ENCODE results near the gene PYCR2. TPM values are rescaled to one million over a fixed set of nuclear protein-coding genes. Genes with fewer than 3 reads are reported as not detected.
"Not testable (repeated sequence)": the region's sequence is repeated elsewhere in the genome, so short reads cannot be mapped to it uniquely, and the experiment has no call there.

The PYCR2 gene
- total RNA-seq, 1 donor from 2014 or later = 109 TPM

DNA sequence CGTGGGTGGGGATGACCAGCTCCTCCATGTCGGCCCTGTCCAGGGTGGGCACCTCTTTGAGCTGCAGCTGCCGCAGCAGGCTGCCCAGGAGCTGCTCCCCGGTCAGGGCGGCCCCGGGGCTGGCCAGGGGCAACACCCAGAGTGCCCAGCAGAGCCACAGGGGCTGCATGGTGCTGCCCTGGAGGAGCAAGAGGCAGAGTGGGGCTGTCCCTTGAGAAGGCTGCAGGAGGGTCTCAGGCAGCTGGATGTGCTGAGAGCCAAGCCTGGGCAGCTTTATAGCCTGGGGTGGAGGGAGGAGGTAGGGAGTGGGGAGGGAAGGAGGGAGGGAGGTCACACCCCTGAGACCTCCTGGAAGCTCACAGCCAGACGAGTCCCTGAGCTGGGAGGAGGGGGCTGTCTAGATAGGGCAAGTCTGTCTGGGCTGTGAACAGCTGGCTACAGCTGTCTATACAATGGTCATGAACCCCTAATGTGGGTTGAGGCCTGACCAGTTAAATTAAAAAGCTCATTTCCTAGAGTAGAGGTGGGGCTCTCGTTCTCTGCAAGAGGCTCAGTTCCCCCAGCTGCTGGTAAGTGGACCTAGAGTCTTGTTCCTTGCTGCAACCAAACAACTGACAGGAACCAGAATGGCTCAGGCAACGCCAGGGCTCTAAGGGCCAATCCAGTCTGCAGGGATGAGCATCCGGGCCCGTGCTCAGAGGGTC lies 35.0 kb downstream of the PYCR2 start, which contains the start of gene LEFTY1:
LEFTY1 (minus strand) TSS at position 249 of the 704 bp plus-strand sequence; CDS start at position 169, 80 bp downstream.
- Mint-ChIP-seq H3K4me3 (no peak within 1 kb of the TSS), H3K4me1 (peaks cover 3% of the 10 kb centered on the region), H3K9me3 (no peaks in the 10 kb centered on the region), H3K36me3 (ENCODE audit: low read depth) (no peaks in the 10 kb centered on the region), H3K27ac (no peak within 1 kb of the TSS), H3K27me3 (peaks cover 3% of the 10 kb centered on the region)
- intact Hi-C loops (cut with micrococcal nuclease) = no loop called here
- POLR2A ChIA-PET = interaction anchor here (1.1 to 1.5 kb wide), 2 partner anchors 8 to 111 kb away, joined by 3 read pairs; partner anchors contain the start of gene SRP9
- TF ChIP-seq, protein P1, sequence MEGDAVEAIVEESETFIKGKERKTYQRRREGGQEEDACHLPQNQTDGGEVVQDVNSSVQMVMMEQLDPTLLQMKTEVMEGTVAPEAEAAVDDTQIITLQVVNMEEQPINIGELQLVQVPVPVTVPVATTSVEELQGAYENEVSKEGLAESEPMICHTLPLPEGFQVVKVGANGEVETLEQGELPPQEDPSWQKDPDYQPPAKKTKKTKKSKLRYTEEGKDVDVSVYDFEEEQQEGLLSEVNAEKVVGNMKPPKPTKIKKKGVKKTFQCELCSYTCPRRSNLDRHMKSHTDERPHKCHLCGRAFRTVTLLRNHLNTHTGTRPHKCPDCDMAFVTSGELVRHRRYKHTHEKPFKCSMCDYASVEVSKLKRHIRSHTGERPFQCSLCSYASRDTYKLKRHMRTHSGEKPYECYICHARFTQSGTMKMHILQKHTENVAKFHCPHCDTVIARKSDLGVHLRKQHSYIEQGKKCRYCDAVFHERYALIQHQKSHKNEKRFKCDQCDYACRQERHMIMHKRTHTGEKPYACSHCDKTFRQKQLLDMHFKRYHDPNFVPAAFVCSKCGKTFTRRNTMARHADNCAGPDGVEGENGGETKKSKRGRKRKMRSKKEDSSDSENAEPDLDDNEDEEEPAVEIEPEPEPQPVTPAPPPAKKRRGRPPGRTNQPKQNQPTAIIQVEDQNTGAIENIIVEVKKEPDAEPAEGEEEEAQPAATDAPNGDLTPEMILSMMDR (IDR thresholded peaks at IDR 0.05) = no peak
- CTCF ChIA-PET = no interaction called here
- no peak for ATAC-seq (ENCODE audit: low read depth)
- no peak for DNase-seq

DNA sequence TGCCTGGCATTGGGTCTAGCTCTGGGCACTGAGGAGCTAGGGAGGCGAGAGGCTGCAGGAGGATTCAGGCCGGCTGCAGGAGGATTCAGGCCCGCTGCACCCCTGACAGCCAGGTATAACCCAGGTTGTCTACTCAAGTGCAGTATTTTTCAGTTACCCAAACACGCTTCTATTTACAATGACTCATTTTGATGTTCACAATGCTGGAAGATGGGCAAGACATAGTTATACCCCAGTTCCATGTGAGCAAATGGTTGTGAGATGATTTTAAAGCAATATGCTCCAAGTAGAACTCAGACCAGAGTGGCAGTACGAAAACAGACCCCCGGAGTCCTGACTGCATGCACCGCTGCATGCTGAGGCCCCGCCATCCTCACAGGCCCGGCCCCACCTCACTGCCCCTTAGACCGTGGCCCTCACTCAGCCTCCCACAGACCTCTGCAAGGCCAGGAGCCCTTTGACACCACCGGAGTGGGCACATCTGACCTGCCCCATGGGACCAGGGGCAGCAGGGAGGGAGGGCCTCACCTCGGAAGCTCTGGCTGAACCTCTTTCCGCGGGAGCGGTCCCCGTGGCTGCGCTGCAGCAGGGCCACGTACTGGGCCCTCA lies 35.7 kb downstream of the PYCR2 start:
- TF ChIP-seq, protein P1 (IDR thresholded peaks at IDR 0.05) = no peak
- no peak overlapping the region for H3K4me3 Mint-ChIP-seq
- ATAC-seq (ENCODE audit: low read depth) = no peak
- peaks cover 7% of the 10 kb centered on the region for H3K4me1 Mint-ChIP-seq
- no peaks in the 10 kb centered on the region for H3K9me3 Mint-ChIP-seq
- peaks cover 3% of the 10 kb centered on the region for H3K27me3 Mint-ChIP-seq
- no peaks in the 10 kb centered on the region for H3K36me3 Mint-ChIP-seq (ENCODE audit: low read depth)
- H3K27ac Mint-ChIP-seq = no peak overlapping the region
- DNase-seq = no peak
- intact Hi-C loops (cut with micrococcal nuclease) = no loop called here
- CTCF ChIA-PET = no interaction called here
- POLR2A ChIA-PET = interaction anchor here (1.1 to 1.5 kb wide), 2 partner anchors 9 to 111 kb away, joined by 3 read pairs; partner anchors contain the start of gene SRP9

DNA sequence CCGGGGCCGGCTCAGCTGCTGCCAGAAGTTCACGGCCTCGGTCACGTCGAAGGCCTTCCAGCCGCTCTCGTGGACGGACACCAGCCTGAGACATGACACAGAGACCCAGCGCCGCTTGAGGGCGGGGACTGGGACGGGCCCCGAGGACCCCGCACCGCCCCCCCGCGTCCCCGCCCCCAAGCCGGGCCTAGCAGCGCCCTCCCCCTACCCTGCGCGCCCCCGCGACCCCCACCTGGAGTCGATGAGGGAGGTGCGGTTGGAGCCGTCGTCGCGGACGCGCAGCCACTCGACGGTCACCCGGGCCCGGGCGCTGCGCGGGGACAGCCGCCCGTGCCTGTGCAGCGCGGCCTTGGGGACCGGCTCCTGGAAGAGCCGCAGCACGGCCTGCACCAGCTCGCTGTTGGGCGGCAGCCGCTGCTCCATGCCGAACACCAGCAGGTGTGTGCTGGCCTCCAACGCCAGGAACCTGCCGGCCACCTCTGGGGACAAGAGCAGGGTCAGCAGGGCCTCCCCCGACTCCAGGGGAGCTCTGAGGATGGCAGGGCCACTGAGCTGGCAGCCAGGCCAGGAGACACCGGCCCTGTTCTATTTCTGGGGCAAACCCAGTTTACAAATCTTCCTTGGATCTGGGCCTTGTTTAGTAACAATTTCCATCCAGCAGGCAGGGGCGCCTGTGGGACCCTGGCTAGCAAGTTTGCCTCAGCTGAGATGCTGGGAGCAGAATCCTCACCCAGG lies 36.3 kb downstream of the PYCR2 start:
- H3K27me3 Mint-ChIP-seq; intact Hi-C loops (cut with micrococcal nuclease); H3K36me3 Mint-ChIP-seq (ENCODE audit: low read depth); H3K27ac Mint-ChIP-seq; CTCF ChIA-PET; DNase-seq; H3K9me3 Mint-ChIP-seq; ATAC-seq (ENCODE audit: low read depth); H3K4me3 Mint-ChIP-seq: not testable (repeated sequence)
- POLR2A ChIA-PET = interaction anchor here (1.2 to 1.5 kb wide), 2 partner anchors 37 to 110 kb away, joined by 3 read pairs; partner anchors contain the start of gene SRP9
- H3K4me1 Mint-ChIP-seq = peaks cover 10% of the 10 kb centered on the region

DNA sequence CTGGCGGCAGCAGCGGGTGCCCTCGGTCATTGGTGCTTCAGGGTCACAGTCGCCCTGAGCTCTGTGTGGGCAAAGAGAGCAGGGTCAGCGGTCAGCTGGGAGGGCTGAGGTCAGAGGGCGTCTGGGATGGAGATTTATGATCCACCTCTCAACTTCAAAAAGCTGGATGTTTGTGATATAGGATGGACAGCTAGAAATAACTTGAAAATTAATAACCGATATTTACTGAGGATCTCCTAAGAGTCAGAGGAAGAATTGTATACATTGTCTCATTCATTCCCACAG lies 37.1 kb downstream of the PYCR2 start:
- ChIA-PET POLR2A (interaction anchor here (1.2 kb wide), 1 partner anchor 38 kb away, joined by 3 read pairs; no protein-coding TSS in a partner anchor), CTCF (no interaction called here)
- Mint-ChIP-seq H3K4me3 (no peak overlapping the region), H3K27me3 (peaks cover 3% of the 10 kb centered on the region), H3K9me3 (no peaks in the 10 kb centered on the region), H3K4me1 (peaks cover 10% of the 10 kb centered on the region), H3K36me3 (ENCODE audit: low read depth) (peaks cover 2% of the 10 kb centered on the region), H3K27ac (no peak overlapping the region)
- DNase-seq = no peak
- intact Hi-C loops (cut with micrococcal nuclease) = no loop called here
- no peak for ATAC-seq (ENCODE audit: low read depth)
- TF ChIP-seq, protein P1 (IDR thresholded peaks at IDR 0.05) = no peak

DNA sequence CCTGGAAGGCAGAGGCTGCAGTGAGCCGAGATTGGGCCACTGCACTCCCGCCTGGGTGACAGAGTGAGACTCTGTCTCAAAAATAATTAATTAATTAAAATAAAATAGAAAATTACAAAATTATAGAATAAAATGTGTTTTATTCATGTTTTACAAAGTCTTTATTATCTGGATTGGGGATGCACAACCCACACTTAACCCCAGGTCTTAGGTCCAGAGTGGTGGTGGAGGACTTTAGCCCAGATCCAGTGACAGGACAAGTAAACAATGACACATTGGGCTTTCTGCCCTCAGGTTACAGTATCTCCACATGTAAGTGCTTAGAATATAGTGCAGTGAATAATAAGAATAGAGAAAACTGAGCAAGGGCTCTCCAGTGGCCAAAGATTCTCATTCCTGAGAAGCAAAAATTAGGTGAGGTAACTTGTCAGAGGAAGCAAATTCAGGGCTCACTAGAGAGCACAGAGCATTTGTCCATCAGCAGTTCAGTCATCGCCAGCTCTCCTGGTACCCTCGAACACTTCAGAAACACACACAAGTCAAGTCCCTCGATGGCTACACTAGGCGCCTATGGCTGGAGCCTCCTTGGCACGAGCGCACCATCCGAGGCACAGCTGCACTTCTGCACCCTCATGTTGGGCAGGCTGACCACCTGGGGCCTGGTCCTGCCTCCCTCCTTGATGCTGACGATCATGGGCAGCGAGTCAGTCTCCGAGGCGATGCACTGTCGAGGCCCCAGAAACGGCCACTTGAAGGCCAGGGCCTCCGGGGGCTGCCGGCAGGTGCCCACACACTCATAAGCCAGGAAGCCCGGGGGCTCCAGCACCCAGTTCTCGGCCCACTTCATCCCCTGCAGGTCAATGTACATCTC lies 37.7 kb downstream of the PYCR2 start:
- DNase-seq (no peak), ATAC-seq (ENCODE audit: low read depth) (no peak)
- TF ChIP-seq, protein P1 (IDR thresholded peaks at IDR 0.05) = no peak
- H3K27ac Mint-ChIP-seq = no peak overlapping the region
- no peaks in the 10 kb centered on the region for H3K9me3 Mint-ChIP-seq
- no peak overlapping the region for H3K4me3 Mint-ChIP-seq
- POLR2A ChIA-PET = interaction anchor here (1.2 kb wide), 1 partner anchor 38 kb away, joined by 3 read pairs; no protein-coding TSS in a partner anchor
- H3K4me1 Mint-ChIP-seq = peaks cover 12% of the 10 kb centered on the region
- peaks cover 3% of the 10 kb centered on the region for H3K27me3 Mint-ChIP-seq
- H3K36me3 Mint-ChIP-seq (ENCODE audit: low read depth) = peaks cover 2% of the 10 kb centered on the region
- intact Hi-C loops (cut with micrococcal nuclease) = no loop called here
- CTCF ChIA-PET = no interaction called here

Data from activated B cell treated with CpG ODN at 0.5 μM for 24 hours (primary cell).